Measurements from ENCODE around the gene LONP2.
"Not testable (repeated sequence)": the region's sequence is repeated elsewhere in the genome, so short reads cannot be mapped to it uniquely, and the experiment has no call there.

Gene LONP2

GRCh38 chr16:48287239-48287638 lies 43.1 kb downstream of the LONP2 start:
- no peak for DNase-seq (ENCODE audit: low read depth in 2 of 2)

- no peak for DNase-seq (ENCODE audit: low read depth in 2 of 2)
Observed at GRCh38 chr16:48291303-48291702, 47.2 kb downstream of the LONP2 start.

GRCh38 chr16:48291754-48292153 lies 47.7 kb downstream of the LONP2 start:
- no peak for DNase-seq (ENCODE audit: low read depth in 2 of 2)

GRCh38 chr16:48292452-48292851 lies 48.4 kb downstream of the LONP2 start:
- no peak for DNase-seq (ENCODE audit: low read depth in 2 of 2)

GRCh38 chr16:48294724-48295123 lies 50.6 kb downstream of the LONP2 start:
- DNase-seq (ENCODE audit: low read depth in 2 of 2): no peak

GRCh38 chr16:48295488-48296281 lies 51.6 kb downstream of the LONP2 start:
- DNase-seq (ENCODE audit: low read depth in 2 of 2): no peak

GRCh38 chr16:48299471-48299870 lies 55.4 kb downstream of the LONP2 start:
- no peak for DNase-seq (ENCODE audit: low read depth in 2 of 2)

- DNase-seq (ENCODE audit: low read depth in 2 of 2): no peak
Observed at GRCh38 chr16:48300391-48300856, 56.3 kb downstream of the LONP2 start.

- no peak for DNase-seq (ENCODE audit: low read depth in 2 of 2)
Observed at GRCh38 chr16:48308535-48308934, 64.4 kb downstream of the LONP2 start.

GRCh38 chr16:48310908-48311641 lies 67.0 kb downstream of the LONP2 start:
- no peak for DNase-seq (ENCODE audit: low read depth in 2 of 2)

- DNase-seq (ENCODE audit: low read depth in 2 of 2): not testable (repeated sequence)
Observed at GRCh38 chr16:48313905-48314304, 69.8 kb downstream of the LONP2 start.

GRCh38 chr16:48317026-48317425 lies 72.9 kb downstream of the LONP2 start:
- no peak for DNase-seq (ENCODE audit: low read depth in 2 of 2)

GRCh38 chr16:48317614-48318315 lies 73.7 kb downstream of the LONP2 start:
- DNase-seq (ENCODE audit: low read depth in 2 of 2): no peak

- peak in 1 of 2 donors; percentile 4 for DNase-seq (ENCODE audit: low read depth in 2 of 2)
Observed at GRCh38 chr16:48318630-48319029, 74.5 kb downstream of the LONP2 start.

GRCh38 chr16:48321317-48322036 lies 77.4 kb downstream of the LONP2 start:
- no peak for DNase-seq (ENCODE audit: low read depth in 2 of 2)

- DNase-seq (ENCODE audit: low read depth in 2 of 2): no peak
Observed at GRCh38 chr16:48323783-48324775, 80.0 kb downstream of the LONP2 start.

GRCh38 chr16:48326915-48327314 lies 82.8 kb downstream of the LONP2 start:
- DNase-seq (ENCODE audit: low read depth in 2 of 2): no peak

GRCh38 chr16:48329138-48329537 lies 85.0 kb downstream of the LONP2 start:
- DNase-seq (ENCODE audit: low read depth in 2 of 2): no peak

- no peak for DNase-seq (ENCODE audit: low read depth in 2 of 2)
Observed at GRCh38 chr16:48330189-48330840, 86.2 kb downstream of the LONP2 start.

- no peak for DNase-seq (ENCODE audit: low read depth in 2 of 2)
Observed at GRCh38 chr16:48330841-48331192, 86.7 kb downstream of the LONP2 start.
